HCT116 (cell line): Measurements from ENCODE around the gene MEN1.

Source experiments
- CTCF ChIP-seq, 3 experiments: fragments of 200-600 bp in 1 of 3; sonication (generic) in 1 of 3; IDR thresholded peaks in 2 of 3; conservative IDR thresholded peaks in 1 of 3; 2 replicates each; pipeline ENCODE4 v1.5.1; 2012 to 2017; ENCODE audit warnings: low read depth in 2 of 3, low read length in 2 of 3, antibody characterized with exemption in 1 of 3, borderline replicate concordance in 1 of 3, control low read depth in 1 of 3, mild to moderate bottlenecking in 1 of 3, mixed read lengths in 1 of 3, mixed run types in 1 of 3, moderate library complexity in 1 of 3; ENCODE audit not compliant: insufficient read depth in 1 of 3
- ELF1 ChIP-seq: IDR thresholded peaks from 2 replicates; pipeline ENCODE4 v1.6.1; 2012; ENCODE audit warnings: low read depth, borderline replicate concordance
- EZH2 ChIP-seq: fragments of 200-600 bp; sonication (generic); IDR thresholded peaks from 2 replicates; pipeline ENCODE4 v1.6.1; 2017; ENCODE audit warnings: antibody characterized with exemption, mixed run types
- MAX ChIP-seq: IDR thresholded peaks from 2 replicates; pipeline ENCODE4 v1.6.1; 2012
- POLR2A ChIP-seq: IDR thresholded peaks from 2 replicates; pipeline ENCODE4 v1.7.0; 2011; ENCODE audit warnings: borderline replicate concordance; ENCODE audit not compliant: insufficient read depth, insufficient read length; ENCODE audit errors: extremely low read depth
- POLR2AphosphoS5 ChIP-seq: IDR thresholded peaks from 2 replicates; pipeline ENCODE4 v1.6.1; 2011; ENCODE audit warnings: mild to moderate bottlenecking, low read depth, low read length, moderate library complexity
- SP1 ChIP-seq: IDR thresholded peaks from 2 replicates; pipeline ENCODE4 v1.6.1; 2012; ENCODE audit warnings: low read depth
- YY1 ChIP-seq: IDR thresholded peaks from 2 replicates; pipeline ENCODE4 v1.6.1; 2011; ENCODE audit warnings: low read length, low read depth, moderate library complexity, mild to moderate bottlenecking; ENCODE audit not compliant: insufficient replicate concordance; ENCODE audit errors: extremely low read depth
- ZBTB33 ChIP-seq: IDR thresholded peaks from 2 replicates; pipeline ENCODE4 v1.6.1; 2011; ENCODE audit warnings: mild to moderate bottlenecking, low read length, moderate library complexity; ENCODE audit not compliant: insufficient replicate concordance; ENCODE audit errors: extremely low read depth

DNA sequence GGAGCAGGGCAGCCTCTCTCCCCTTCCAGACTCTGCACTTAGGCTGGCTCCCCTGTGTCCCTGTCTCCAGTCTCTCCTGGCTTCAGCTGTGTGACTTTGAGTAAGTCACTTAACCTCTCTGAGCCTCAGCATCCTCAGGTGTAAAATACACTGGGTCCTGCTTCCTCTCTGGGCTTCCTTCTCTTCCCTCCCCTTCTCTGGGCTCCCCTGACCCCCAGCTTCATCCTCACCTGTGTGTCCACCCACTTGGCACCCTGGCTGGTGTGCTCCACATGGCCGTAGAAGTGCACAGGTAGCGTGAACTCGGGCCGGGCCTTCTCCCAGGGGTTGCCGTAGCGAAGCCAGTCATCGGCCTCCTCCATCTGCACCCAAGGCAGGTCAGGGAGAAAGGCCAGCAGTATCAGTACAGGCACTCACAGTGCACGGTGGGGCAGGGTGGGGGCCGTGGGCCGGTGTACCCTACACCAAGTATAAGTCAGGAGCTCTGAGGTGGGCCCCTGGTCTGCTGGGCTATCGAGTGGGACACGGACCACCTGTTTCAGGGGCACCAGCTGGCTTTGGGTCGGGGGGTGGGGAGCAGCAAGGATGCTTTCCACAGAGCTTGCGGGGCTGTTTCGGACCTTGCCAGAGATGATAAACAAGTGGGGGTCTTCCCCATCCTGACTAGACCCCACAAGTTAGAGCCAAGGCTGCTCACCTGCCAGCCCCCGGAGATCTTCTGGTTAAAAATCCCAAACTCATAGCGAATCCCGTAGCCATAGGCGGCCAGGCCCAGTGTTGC, 52.6 kb downstream of the MEN1 start:
- TF ChIP-seq POLR2AphosphoS5 (no peak), CTCF (IDR thresholded peaks at IDR 0.05 in 2 of 3, conservative IDR thresholded peaks at IDR 0.05 in 1 of 3; ENCODE audit: borderline replicate concordance in 1 of 3, insufficient read depth in 1 of 3, low read depth in 2 of 3, low read length in 2 of 3) (no peak), POLR2A (no peak), ZBTB33 (no peak), EZH2 (no peak), YY1 (no peak), SP1 (no peak), MAX (no peak), ELF1 (no peak)
